H1 (cell line): ENCODE results near the gene SPRR2B. TPM values are rescaled to one million over a fixed set of nuclear protein-coding genes. Genes with fewer than 3 reads are reported as not detected.

ENCODE experiments used
- CTCF ChIA-PET: fragments of 300-600 bp; sonication (Branson Sonifier 250); formaldehyde crosslinking; loops from one replicate; lab custom pipeline; 2021; ENCODE audit not compliant: partially characterized antibody; lab: Charles Lee
- POLR2A ChIA-PET: fragments of 300-600 bp; sonication (Branson Sonifier 250); formaldehyde crosslinking; loops from one replicate; lab custom pipeline; 2021; ENCODE audit warnings: inconsistent platforms; ENCODE audit not compliant: partially characterized antibody; lab: Charles Lee
- DNase-seq, 2 experiments: peaks; one replicate each; pipeline versions ENCODE4 v3.0.0 to v3.0.0-alpha.2; 2010 to 2022; ENCODE audit warnings: low spot score in 2 of 2, low read depth in 1 of 2, mixed read lengths in 1 of 2
- FAIRE-seq: peaks from 2 replicates; lab custom pipeline; 2011; peaks lifted over from hg19 to GRCh38; lab: Jason Lieb, UNC
- H2AFZ ChIP-seq: 2 replicates; pipeline ENCODE4 v1.8.1; 2012; ENCODE audit warnings: low read length, inconsistent platforms
- H2AK5ac ChIP-seq: 2 replicates; pipeline ENCODE4 v1.6.1; 2013; ENCODE audit warnings: low read depth, low read length
- H2BK120ac ChIP-seq: replicated peaks from 2 replicates; pipeline ENCODE3; 2013; ENCODE audit warnings: low read depth, low read length, inconsistent platforms
- H2BK12ac ChIP-seq: 2 replicates; pipeline ENCODE4 v1.6.1; 2013; ENCODE audit warnings: low read depth, low read length
- H2BK15ac ChIP-seq: 2 replicates; pipeline ENCODE4 v1.6.1; 2013; ENCODE audit warnings: low read length
- H2BK20ac ChIP-seq: 2 replicates; pipeline ENCODE4 v1.6.1; 2013; ENCODE audit warnings: low read length
- H2BK5ac ChIP-seq: 2 replicates; pipeline ENCODE4 v1.6.1; 2013; ENCODE audit warnings: low read depth, low read length
- H3K14ac ChIP-seq: 2 replicates; pipeline ENCODE4 v1.6.1; 2013; ENCODE audit warnings: inconsistent platforms; ENCODE audit not compliant: insufficient read length
- H3K18ac ChIP-seq: 2 replicates; pipeline ENCODE4 v1.6.1; 2013; ENCODE audit warnings: low read length; ENCODE audit errors: extremely low read depth
- H3K23ac ChIP-seq: 2 replicates; pipeline ENCODE4 v1.6.1; 2013; ENCODE audit warnings: inconsistent platforms; ENCODE audit not compliant: insufficient read length
- H3K23me2 ChIP-seq: 2 replicates; pipeline ENCODE4 v1.6.1; 2013; ENCODE audit warnings: low read depth, low read length
- H3K27ac ChIP-seq: 2 replicates; pipeline ENCODE4 v1.6.1; 2011; ENCODE audit warnings: low read depth, low read length, inconsistent platforms
- H3K27me3 ChIP-seq, 4 experiments: replicated peaks in 1 of 4; 1 replicate in 1 of 4; 2 replicates in 3 of 4; pipeline versions ENCODE4 v1.6.1 to v1.8.1; 2011 to 2013; ENCODE audit warnings: low read length in 3 of 4, mild to moderate bottlenecking in 3 of 4, inconsistent platforms in 2 of 4, mixed read lengths in 2 of 4, moderate library complexity in 1 of 4; ENCODE audit not compliant: control insufficient read depth in 3 of 4, insufficient read depth in 3 of 4; ENCODE audit errors: extremely low read depth in 1 of 4
- H3K36me3 ChIP-seq, 4 experiments: 2 replicates each; pipeline versions ENCODE4 v1.6.1 to v1.8.1; 2011 to 2013; ENCODE audit warnings: mild to moderate bottlenecking in 4 of 4, low read length in 3 of 4, moderate library complexity in 2 of 4, control low read depth in 1 of 4, inconsistent platforms in 1 of 4; ENCODE audit not compliant: insufficient read depth in 4 of 4, control insufficient read depth in 2 of 4
- H3K4ac ChIP-seq: replicated peaks from 2 replicates; pipeline ENCODE3; 2013; ENCODE audit warnings: low read length, low read depth, mixed read lengths, inconsistent platforms; ENCODE audit not compliant: insufficient read length
- H3K4me1 ChIP-seq, 4 experiments: replicated peaks in 1 of 4; 1 replicate in 1 of 4; 2 replicates in 3 of 4; pipeline versions ENCODE4 v1.6.1 to v1.8.1; 2011 to 2013; ENCODE audit warnings: low read length in 3 of 4, inconsistent platforms in 2 of 4, mixed read lengths in 1 of 4; ENCODE audit not compliant: insufficient read depth in 4 of 4, control insufficient read depth in 3 of 4
- H3K4me2 ChIP-seq, 2 experiments: 2 replicates each; pipeline versions ENCODE4 v1.6.1 to v1.8.1; 2011 to 2013; ENCODE audit warnings: low read depth in 2 of 2, low read length in 2 of 2, control low read depth in 1 of 2, inconsistent platforms in 1 of 2, mild to moderate bottlenecking in 1 of 2; ENCODE audit not compliant: insufficient read depth in 1 of 2
- H3K4me3 ChIP-seq, 4 experiments: fragments of 200-600, 300-600 bp in 1 of 4; sonication (generic), shearing (Covaris generic), sonication (Bioruptor Twin) in 1 of 4; 2 replicates each; pipeline versions ENCODE4 v1.5.1 to v1.8.1; 2011 to 2016; ENCODE audit warnings: low read length in 4 of 4, low read depth in 3 of 4, control low read depth in 2 of 4, inconsistent platforms in 2 of 4, mild to moderate bottlenecking in 2 of 4, mixed read lengths in 1 of 4, moderate library complexity in 1 of 4; ENCODE audit not compliant: insufficient read depth in 2 of 4; ENCODE audit errors: extremely low read depth in 1 of 4
- H3K56ac ChIP-seq: replicated peaks from 2 replicates; pipeline ENCODE3; 2013; ENCODE audit warnings: low read depth, mild to moderate bottlenecking, mixed read lengths, low read length, inconsistent platforms; ENCODE audit not compliant: insufficient read length
- H3K79me1 ChIP-seq: 2 replicates; pipeline ENCODE4 v1.6.1; 2013; ENCODE audit warnings: low read depth, low read length, control low read depth
- H3K79me2 ChIP-seq, 2 experiments: 2 replicates each; pipeline versions ENCODE4 v1.6.1 to v1.8.1; 2012 to 2013; ENCODE audit warnings: low read length in 2 of 2, mild to moderate bottlenecking in 2 of 2, inconsistent platforms in 1 of 2; ENCODE audit not compliant: insufficient read depth in 2 of 2, control insufficient read depth in 1 of 2
- H3K9ac ChIP-seq, 4 experiments: replicated peaks in 1 of 4; 1 replicate in 1 of 4; 2 replicates in 3 of 4; pipeline versions ENCODE4 v1.6.1 to v1.8.1; 2011 to 2013; ENCODE audit warnings: low read depth in 3 of 4, low read length in 3 of 4, control low read depth in 2 of 4, mild to moderate bottlenecking in 2 of 4, moderate library complexity in 2 of 4, inconsistent platforms in 1 of 4; ENCODE audit errors: extremely low read depth in 1 of 4
- H3K9me3 ChIP-seq, 2 experiments: 2 replicates each; pipeline versions ENCODE4 v1.6.1 to v1.8.1; 2012 to 2013; ENCODE audit warnings: mild to moderate bottlenecking in 2 of 2, moderate library complexity in 2 of 2, control low read depth in 1 of 2, inconsistent platforms in 1 of 2, low read depth in 1 of 2, low read length in 1 of 2, mixed read lengths in 1 of 2; ENCODE audit not compliant: insufficient read depth in 2 of 2
- H4K20me1 ChIP-seq, 2 experiments: replicated peaks in 1 of 2; 2 replicates each; pipeline versions ENCODE3 to v1.8.1; 2011 to 2013; ENCODE audit warnings: inconsistent platforms in 2 of 2, low read length in 2 of 2, mild to moderate bottlenecking in 1 of 2; ENCODE audit not compliant: insufficient read depth in 2 of 2, control insufficient read depth in 1 of 2
- H4K5ac ChIP-seq: 2 replicates; pipeline ENCODE4 v1.6.1; 2013; ENCODE audit warnings: low read length, low read depth, mixed read lengths, inconsistent platforms; ENCODE audit not compliant: insufficient read length
- H4K8ac ChIP-seq: 2 replicates; pipeline ENCODE4 v1.8.0; 2013; ENCODE audit warnings: mild to moderate bottlenecking, moderate library complexity, low read length, inconsistent platforms; ENCODE audit not compliant: insufficient read depth; ENCODE audit errors: extremely low read depth
- H4K91ac ChIP-seq: replicated peaks from 2 replicates; pipeline ENCODE3; 2013; ENCODE audit warnings: low read length, mixed read lengths, inconsistent platforms; ENCODE audit not compliant: insufficient read length
- CBX5 ChIP-seq: fragments of 300-800, 300-1000 bp; sonication (generic); IDR thresholded peaks from 2 replicates; pipeline ENCODE4 v1.7.1; 2016; ENCODE audit warnings: antibody characterized with exemption, low read length, low read depth
- GTF2F1 ChIP-seq: IDR thresholded peaks from 2 replicates; pipeline ENCODE4 v1.6.1; 2012; ENCODE audit warnings: low read depth, low read length, improper control_type of control experiment, borderline replicate concordance
- KDM4A ChIP-seq: IDR thresholded peaks from one replicate; pipeline ENCODE4 v1.7.1; 2012; ENCODE audit warnings: low read depth, mild to moderate bottlenecking, moderate library complexity, low read length, inconsistent platforms; ENCODE audit not compliant: severe bottlenecking
- SIRT6 ChIP-seq: IDR thresholded peaks from one replicate; pipeline ENCODE4 v1.7.1; 2012; ENCODE audit warnings: low read length, inconsistent platforms
- SP2 ChIP-seq: IDR thresholded peaks from 2 replicates; pipeline ENCODE4 v1.6.1; 2012; ENCODE audit warnings: mild to moderate bottlenecking, low read length, inconsistent platforms
- WGBS, 2 experiments: shearing (Covaris generic) in 1 of 2; methylation state at CpG; one replicate each; pipeline versions ENCODE4 v1.1.6 to v1.1.7; 2013 to 2015; ENCODE audit warnings: low lambda C conversion rate in 2 of 2, mixed read lengths in 2 of 2, inconsistent platforms in 1 of 2, low coverage in 1 of 2, missing lambda C conversion rate in 1 of 2; ENCODE audit not compliant: insufficient replicate concordance in 2 of 2, insufficient coverage in 1 of 2, insufficient read length in 1 of 2; ENCODE audit errors: extremely low coverage in 1 of 2, missing lambda C conversion rate in 1 of 2; 5-methylcytosine and 5-hydroxymethylcytosine counted together
- polyA plus RNA-seq, 7 experiments: library from polyadenylated mRNA; depleted of rRNA in 3 of 7; stranded (reverse) in 5 of 7; unstranded in 2 of 7; fragments of >200 nt in 5 of 7; fragments of 200-250 nt in 2 of 7; gene quantifications; 1 replicate in 5 of 7; 2 replicates in 1 of 7; 4 replicates in 1 of 7; pipeline versions ENCODE4 v1.2.1 to v1.2.3, GENCODE V29; 2011 to 2013; ENCODE audit warnings: missing spikeins in 2 of 7, mixed read lengths in 2 of 7
- total RNA-seq: library from RNA; stranded (reverse); fragmentation: NEBNext Ultra II Directional; extraction: Animal tissue kit (Norgen Biotek cat#: 25700); gene quantifications from 2 replicates; pipeline ENCODE4 v1.2.1, GENCODE V29; 2021

Gene SPRR2B
- total and polyA plus RNA-seq, 2 of the 8 experiments (the other 6 are each of a cell fraction or from before 2014, with no cell fraction given): not detected

GRCh38 chr1:153087652-153088051, 16.2 kb upstream of the SPRR2B start:
- Histone ChIP-seq H2AFZ (no peak overlapping the region), H3K36me3 (no peaks in the 10 kb centered on the region), H3K79me2 (no peaks in the 10 kb centered on the region), H3K9ac (no peak overlapping the region), H2BK5ac (no peak overlapping the region), H4K5ac (no peak overlapping the region), H3K23ac (no peak overlapping the region), H2BK15ac (no peak overlapping the region), H3K23me2 (no peaks in the 10 kb centered on the region), H3K4me2 (no peak overlapping the region), H2BK20ac (no peak overlapping the region), H3K56ac (no peak overlapping the region), H3K9me3 (peaks cover 0 to 4% of the 10 kb centered on the region in 2 experiments; a peak in 1 of 4 replicates), H3K4ac (no peak overlapping the region), H3K4me3 (no peak overlapping the region), H3K18ac (no peak overlapping the region), H4K8ac (no peak overlapping the region), H3K14ac (no peak overlapping the region), H4K91ac (no peak overlapping the region), H3K27me3 (no peaks in the 10 kb centered on the region), H3K79me1 (no peaks in the 10 kb centered on the region), H2AK5ac (no peak overlapping the region), H4K20me1 (no peaks in the 10 kb centered on the region), H3K27ac (no peak overlapping the region), H2BK120ac (no peak overlapping the region), H2BK12ac (no peak overlapping the region), H3K4me1 (no peaks in the 10 kb centered on the region; a peak in 1 of 7 replicates)
- FAIRE-seq (no peak), DNase-seq (no peak)
- ChIA-PET CTCF (no interaction called here), POLR2A (no interaction called here)
- TF ChIP-seq SIRT6 (no peak), KDM4A (no peak), CBX5 (no peak), GTF2F1 (no peak), SP2 (no peak)
- WGBS, 2 experiments: 96% methylated on average over 1 of the region's 1 CpG; no CpG with 5 or more reads in 1 of the 2 experiments
